AG09309 (cell line): ENCODE results near the gene LCOR.
"Not testable (repeated sequence)": the region's sequence is repeated elsewhere in the genome, so short reads cannot be mapped to it uniquely, and the experiment has no call there.

ENCODE experiments used
- DNase-seq: peaks from one replicate; pipeline ENCODE4 v3.0.0-alpha.2; 2010; ENCODE audit warnings: low read depth
- H3K4me3 ChIP-seq: 2 replicates; pipeline ENCODE4 v1.5.1; 2011; ENCODE audit warnings: mild to moderate bottlenecking, low read depth, low read length, moderate library complexity; ENCODE audit not compliant: control insufficient read depth
- TF ChIP-seq, protein P1 (sequence below): IDR thresholded peaks from 2 replicates; pipeline ENCODE4 v1.5.1; 2011; ENCODE audit warnings: mild to moderate bottlenecking, low read depth, low read length, inconsistent platforms; ENCODE audit not compliant: insufficient read depth, control insufficient read depth; ENCODE audit errors: missing control alignments

LCOR gene

DNA sequence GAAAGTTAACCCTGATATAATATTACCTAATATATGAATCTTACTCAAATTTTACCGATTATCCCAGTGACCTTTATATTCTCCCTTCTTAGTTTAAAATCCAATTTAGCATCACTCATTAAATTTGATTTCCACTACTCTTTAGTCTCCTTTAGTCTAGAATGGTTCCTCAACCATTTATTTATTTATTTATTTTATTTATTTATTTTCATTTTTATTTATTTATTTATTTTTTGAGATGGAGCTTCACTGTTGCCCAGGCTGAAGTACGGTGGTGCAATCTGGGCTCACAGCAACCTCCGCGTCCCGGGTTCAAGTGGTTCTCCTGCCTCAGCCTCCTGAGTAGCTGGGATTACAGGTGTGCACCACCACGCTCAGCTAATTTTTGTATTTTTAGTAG, 92.8 kb downstream of the LCOR start:
- TF ChIP-seq, protein P1, sequence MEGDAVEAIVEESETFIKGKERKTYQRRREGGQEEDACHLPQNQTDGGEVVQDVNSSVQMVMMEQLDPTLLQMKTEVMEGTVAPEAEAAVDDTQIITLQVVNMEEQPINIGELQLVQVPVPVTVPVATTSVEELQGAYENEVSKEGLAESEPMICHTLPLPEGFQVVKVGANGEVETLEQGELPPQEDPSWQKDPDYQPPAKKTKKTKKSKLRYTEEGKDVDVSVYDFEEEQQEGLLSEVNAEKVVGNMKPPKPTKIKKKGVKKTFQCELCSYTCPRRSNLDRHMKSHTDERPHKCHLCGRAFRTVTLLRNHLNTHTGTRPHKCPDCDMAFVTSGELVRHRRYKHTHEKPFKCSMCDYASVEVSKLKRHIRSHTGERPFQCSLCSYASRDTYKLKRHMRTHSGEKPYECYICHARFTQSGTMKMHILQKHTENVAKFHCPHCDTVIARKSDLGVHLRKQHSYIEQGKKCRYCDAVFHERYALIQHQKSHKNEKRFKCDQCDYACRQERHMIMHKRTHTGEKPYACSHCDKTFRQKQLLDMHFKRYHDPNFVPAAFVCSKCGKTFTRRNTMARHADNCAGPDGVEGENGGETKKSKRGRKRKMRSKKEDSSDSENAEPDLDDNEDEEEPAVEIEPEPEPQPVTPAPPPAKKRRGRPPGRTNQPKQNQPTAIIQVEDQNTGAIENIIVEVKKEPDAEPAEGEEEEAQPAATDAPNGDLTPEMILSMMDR: no peak
- no peak for DNase-seq
- no peak overlapping the region for H3K4me3 ChIP-seq

DNA sequence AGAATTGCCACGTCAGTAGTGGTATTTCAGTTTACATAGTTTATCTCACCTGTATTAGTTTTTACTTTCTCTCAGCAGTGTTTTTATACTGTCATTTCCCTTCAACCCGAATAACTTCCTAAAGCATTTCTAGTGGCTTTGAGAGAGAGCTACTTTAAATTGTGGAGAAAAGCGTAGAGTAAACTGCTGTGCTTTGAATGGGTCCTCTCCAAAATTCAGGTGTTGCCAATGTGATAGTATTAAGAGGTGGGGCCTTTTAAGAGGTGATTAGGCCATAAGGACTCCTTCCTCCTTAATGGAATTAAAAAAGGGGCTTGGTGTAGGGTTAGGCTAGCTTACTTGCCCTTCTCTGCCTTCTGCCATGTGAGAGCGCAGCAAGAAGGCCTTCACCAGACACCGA, 98.4 kb downstream of the LCOR start:
- TF ChIP-seq, protein P1: no peak
- DNase-seq: no peak
- no peak overlapping the region for H3K4me3 ChIP-seq

DNA sequence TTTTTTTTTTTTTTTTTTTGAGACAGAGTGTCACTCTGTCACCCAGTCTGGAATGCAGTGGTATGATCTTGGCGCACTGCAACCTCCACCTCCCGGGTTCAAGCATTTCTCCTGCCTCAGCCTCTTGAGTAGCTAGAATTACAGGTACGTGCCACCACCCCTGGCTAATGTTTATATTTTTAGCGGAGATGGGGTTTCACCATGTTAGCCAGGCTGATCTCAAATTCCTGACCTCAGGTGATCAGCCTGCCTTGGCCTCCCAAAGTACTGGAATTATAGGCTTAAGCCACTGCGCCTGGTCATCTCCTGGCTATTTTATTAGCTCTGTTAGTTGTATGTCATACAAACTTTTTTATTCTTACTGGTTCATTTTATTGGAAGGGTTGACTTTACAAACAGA, 103.0 kb downstream of the LCOR start:
- H3K4me3 ChIP-seq: no peak overlapping the region
- no peak for DNase-seq
- TF ChIP-seq, protein P1: no peak

DNA sequence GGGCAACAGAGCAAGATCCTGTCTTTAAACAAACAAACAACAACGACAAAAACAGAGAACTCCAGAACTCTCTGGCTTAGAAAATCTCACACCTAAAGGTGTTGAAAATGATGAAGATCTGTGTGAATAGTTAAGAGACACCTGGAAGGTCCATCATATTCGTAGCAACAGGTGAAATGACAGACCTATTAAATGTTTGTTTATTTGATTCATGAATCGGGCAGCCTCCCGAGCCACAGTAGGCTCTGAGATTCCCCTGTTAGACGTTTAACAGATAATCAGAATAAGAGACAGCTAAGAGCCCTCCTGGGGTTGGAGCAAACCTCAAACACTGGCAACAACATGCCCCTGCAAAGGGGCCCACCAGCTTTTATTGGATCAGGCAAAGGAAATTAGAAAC, 103.7 kb downstream of the LCOR start:
- TF ChIP-seq, protein P1: no peak
- no peak overlapping the region for H3K4me3 ChIP-seq
- no peak for DNase-seq

DNA sequence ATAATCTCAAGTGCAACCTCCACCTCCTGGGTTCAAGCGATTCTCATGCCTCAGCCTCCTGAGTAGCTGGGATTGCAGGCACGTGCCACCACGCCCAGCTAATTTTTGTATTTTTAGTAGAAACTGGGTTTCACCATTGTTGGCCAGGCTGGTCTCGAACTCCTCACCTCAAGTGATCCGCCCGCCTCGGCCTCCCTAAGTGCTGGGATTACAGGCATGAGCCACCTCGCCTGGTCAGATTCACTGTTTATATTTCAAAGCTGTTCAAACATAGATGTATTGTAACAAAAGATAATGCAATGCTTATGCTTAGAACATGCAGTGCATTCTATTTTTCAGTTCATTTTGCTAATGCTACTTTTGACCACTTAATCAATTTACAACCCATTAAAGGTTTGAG, 111.1 kb downstream of the LCOR start:
- not testable (repeated sequence) for H3K4me3 ChIP-seq, DNase-seq

DNA sequence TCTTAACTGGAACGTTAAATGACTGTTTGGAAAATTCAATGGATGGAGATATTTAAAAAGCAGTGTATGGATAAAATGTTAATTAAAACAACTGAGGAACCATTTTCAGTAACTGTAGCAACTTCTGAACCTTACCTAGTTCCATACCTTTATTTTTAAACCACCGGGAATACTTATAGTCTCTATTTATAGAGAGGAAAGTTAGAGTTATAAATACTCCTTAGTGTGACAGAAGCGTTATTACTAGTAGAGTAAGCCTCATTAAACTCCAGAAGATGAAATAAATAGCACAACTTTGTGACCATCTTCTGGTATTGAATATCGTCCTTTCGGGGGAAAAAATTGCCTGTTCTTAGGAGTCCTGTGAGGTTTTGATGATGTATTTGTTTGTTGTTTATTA, 114.9 kb downstream of the LCOR start:
- TF ChIP-seq, protein P1: no peak
- no peak for DNase-seq
- H3K4me3 ChIP-seq: no peak overlapping the region

DNA sequence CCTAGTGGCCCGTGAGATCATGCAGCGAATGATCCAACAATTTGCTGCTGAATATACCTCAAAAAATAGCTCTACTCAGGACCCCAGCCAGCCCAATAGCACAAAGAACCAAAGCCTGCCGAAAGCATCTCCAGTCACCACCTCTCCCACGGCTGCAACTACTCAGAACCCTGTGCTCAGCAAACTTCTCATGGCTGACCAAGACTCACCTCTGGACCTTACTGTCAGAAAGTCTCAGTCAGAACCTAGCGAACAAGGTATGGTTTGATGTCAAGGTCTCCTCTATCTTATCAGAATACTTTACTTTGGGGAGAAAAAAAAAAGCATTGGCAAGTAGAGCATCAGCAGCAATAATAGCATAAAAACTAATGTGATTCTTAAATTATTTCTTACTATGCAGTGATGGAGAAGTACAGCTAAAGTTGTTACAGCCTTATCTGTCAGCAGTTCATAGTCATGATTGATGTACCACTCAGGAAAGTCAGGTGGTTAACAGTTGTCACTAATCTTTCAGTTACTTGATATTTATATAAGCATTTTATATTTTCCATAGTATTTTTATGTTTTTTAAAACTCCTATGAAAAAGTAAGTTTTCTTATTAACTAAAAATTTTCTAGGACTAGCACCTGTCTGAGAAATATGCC, 117.1 kb downstream of the LCOR start:
- TF ChIP-seq, protein P1: no peak
- no peak for DNase-seq
- no peak overlapping the region for H3K4me3 ChIP-seq
